H1 (cell line): ENCODE measurements around the gene FKRP.

Experiments used
- BRCA1 ChIP-seq: IDR thresholded peaks from 2 replicates; pipeline ENCODE4 v1.6.1; 2012; ENCODE audit warnings: low read depth, low read length, improper control_type of control experiment
- CTCF ChIP-seq, 3 experiments: IDR thresholded peaks; 1 replicate in 2 of 3; 2 replicates in 1 of 3; pipeline versions ENCODE4 v1.5.1 to v1.6.1; 2011; ENCODE audit warnings: low read length in 3 of 3, mild to moderate bottlenecking in 3 of 3, inconsistent platforms in 2 of 3, low read depth in 1 of 3, moderate library complexity in 1 of 3; ENCODE audit not compliant: insufficient read depth in 1 of 3; ENCODE audit errors: control extremely low read depth in 1 of 3
- EGR1 ChIP-seq: IDR thresholded peaks from 2 replicates; pipeline ENCODE4 v1.6.1; 2011; ENCODE audit warnings: low read depth, low read length, borderline replicate concordance
- EP300 ChIP-seq, 2 experiments: IDR thresholded peaks; 1 replicate in 1 of 2; 2 replicates in 1 of 2; pipeline ENCODE4 v1.6.1; 2011 to 2012; ENCODE audit warnings: low read depth in 2 of 2, low read length in 2 of 2, mild to moderate bottlenecking in 2 of 2, borderline replicate concordance in 1 of 2, inconsistent platforms in 1 of 2, moderate library complexity in 1 of 2
- JUND ChIP-seq: IDR thresholded peaks from 2 replicates; pipeline ENCODE4 v1.6.1; 2011; ENCODE audit warnings: mild to moderate bottlenecking, improper control_type of control experiment, low read length
- MAFK ChIP-seq: IDR thresholded peaks from 2 replicates; pipeline ENCODE4 v1.6.1; 2012; ENCODE audit warnings: low read depth, mild to moderate bottlenecking, improper control_type of control experiment, low read length
- NRF1 ChIP-seq: IDR thresholded peaks from 2 replicates; pipeline ENCODE4 v1.6.1; 2011; ENCODE audit warnings: mild to moderate bottlenecking, low read depth, low read length, improper control_type of control experiment
- POLR2A ChIP-seq, 2 experiments: IDR thresholded peaks; 1 replicate in 1 of 2; 2 replicates in 1 of 2; pipeline ENCODE4 v1.6.1; 2011; ENCODE audit warnings: low read depth in 2 of 2, low read length in 2 of 2, mild to moderate bottlenecking in 2 of 2; ENCODE audit errors: control extremely low read depth in 1 of 2
- POLR2AphosphoS5 ChIP-seq: IDR thresholded peaks from 2 replicates; pipeline ENCODE4 v1.6.1; 2011; ENCODE audit warnings: low read depth, low read length
- RFX5 ChIP-seq: IDR thresholded peaks from 2 replicates; pipeline ENCODE4 v1.6.1; 2011; ENCODE audit warnings: low read depth, low read length, improper control_type of control experiment, borderline replicate concordance
- SP2 ChIP-seq: IDR thresholded peaks from 2 replicates; pipeline ENCODE4 v1.6.1; 2012; ENCODE audit warnings: mild to moderate bottlenecking, low read length, inconsistent platforms
- SRF ChIP-seq: IDR thresholded peaks from 2 replicates; pipeline ENCODE4 v1.6.1; 2011; ENCODE audit warnings: mild to moderate bottlenecking, low read depth, low read length, moderate library complexity
- TAF1 ChIP-seq: IDR thresholded peaks from 2 replicates; pipeline ENCODE4 v1.6.1; 2011; ENCODE audit warnings: mild to moderate bottlenecking, low read depth, low read length

GRCh38 chr19:46764817-46765291 is 19.0 kb downstream of the FKRP start:
- TF ChIP-seq SRF (no peak), POLR2AphosphoS5 (no peak), CTCF (IDR thresholded peaks at IDR 0.05; ENCODE audit: control extremely low read depth in 1 of 3, insufficient read depth in 1 of 3, low read depth in 1 of 3, low read length in 3 of 3) (no peak), RFX5 (no peak), JUND (no peak), EP300 (IDR thresholded peaks at IDR 0.05; ENCODE audit: borderline replicate concordance in 1 of 2, low read depth in 2 of 2, low read length in 2 of 2) (no peak), BRCA1 (no peak), EGR1 (no peak), NRF1 (no peak), TAF1 (no peak), MAFK (no peak), POLR2A (IDR thresholded peaks at IDR 0.05; ENCODE audit: control extremely low read depth in 1 of 2, low read depth in 2 of 2, low read length in 2 of 2) (no peak), SP2 (no peak)
